Stomach (tissue), 9 donors: Measurements from ENCODE around the gene SLC35D2. TPM values are rescaled to one million over a fixed set of nuclear protein-coding genes. Genes with fewer than 3 reads are reported as not detected.

Experiments used
- DNase-seq, 2 donors: peaks; one replicate each; pipeline versions ENCODE4 v3.0.0 to v3.0.0-alpha.2; 2013 to 2019
- H3K27ac ChIP-seq, 5 donors: fragments of 200-600 bp in 4 of 5; sonication (generic) in 4 of 5; one replicate each; pipeline ENCODE4 v1.5.1; 2013 to 2019; ENCODE audit warnings: mild to moderate bottlenecking in 1 of 5, moderate library complexity in 1 of 5
- H3K27me3 ChIP-seq, 3 donors: fragments of 200-600 bp; sonication (generic); one replicate each; pipeline ENCODE4 v1.5.1; 2017 to 2019; ENCODE audit warnings: mixed run types in 1 of 3
- H3K36me3 ChIP-seq, 4 donors: fragments of 200-600 bp; sonication (generic); 1 replicate in 3 of 4; 2 replicates in 1 of 4; pipeline ENCODE4 v1.5.1; 2016 to 2019
- H3K4me1 ChIP-seq, 4 donors: fragments of 200-600 bp; sonication (generic); one replicate each; pipeline ENCODE4 v1.5.1; 2016 to 2019
- H3K4me3 ChIP-seq, 4 donors: fragments of 200-600 bp; sonication (generic) in 3 of 4; one replicate each; pipeline ENCODE4 v1.5.1; 2016 to 2019; ENCODE audit warnings: mild to moderate bottlenecking in 1 of 4
- H3K9me3 ChIP-seq, 4 donors: fragments of 200-600 bp; sonication (generic); one replicate each; pipeline ENCODE4 v1.5.1; 2016 to 2019
- CTCF ChIP-seq, 7 experiments: fragments of 450-650 bp in 4 of 7; fragments of 200-600 bp in 3 of 7; sonication (generic) in 3 of 7; IDR thresholded peaks; one replicate each; pipeline ENCODE4 v1.5.1; 2016 to 2019; ENCODE audit warnings: antibody characterized with exemption in 7 of 7, control low read depth in 2 of 7, mild to moderate bottlenecking in 1 of 7
- EP300 ChIP-seq: sonication (generic); formaldehyde crosslinking; IDR thresholded peaks from one replicate; pipeline ENCODE4 v1.6.1; 2017; ENCODE audit warnings: antibody characterized with exemption
- POLR2A ChIP-seq, 4 donors: fragments of 450-650 bp; IDR thresholded peaks; one replicate each; pipeline ENCODE4 v1.6.1; 2016; ENCODE audit warnings: antibody characterized with exemption in 4 of 4, control low read depth in 2 of 4, mild to moderate bottlenecking in 1 of 4, moderate library complexity in 1 of 4
- POLR2AphosphoS5 ChIP-seq, 3 donors: sonication (generic); formaldehyde crosslinking; IDR thresholded peaks; one replicate each; pipeline ENCODE4 v1.6.1; 2016; ENCODE audit warnings: antibody characterized with exemption in 3 of 3
- WGBS, 5 donors: extraction: QIAGEN DNeasy Blood & Tissue Kit in 3 of 5; methylation state at CpG; one replicate each; pipeline versions ENCODE4 v1.1.5 to v1.1.7; 2013 to 2018; 5-methylcytosine and 5-hydroxymethylcytosine counted together
- intact Hi-C: fragments of 100-400 bp; cut with DNase I; formaldehyde crosslinking; loops from one replicate; pipeline ENCODE4 v1.15.1; 2023; ENCODE audit warnings: low total_unique reads
- polyA plus RNA-seq, 3 donors: library from polyadenylated mRNA; stranded (reverse); fragments of 200-250 nt; gene quantifications; one replicate each; pipeline ENCODE4 v1.2.3, GENCODE V29; 2013
- total RNA-seq, 5 donors: library from RNA; depleted of rRNA; stranded (reverse); fragments of >200 nt; gene quantifications; one replicate each; pipeline versions ENCODE4 v1.1.0 to v1.2.3, GENCODE V29; 2014 to 2016
- donor health status: healthy with polysubstance abuse.
- donor health status: Bipolar disorder and iron deficiency.
- donor health status: healthy.

Gene SLC35D2
- total and polyA plus RNA-seq, 8 donors, result 13.8 to 43.3 (median 22.4) TPM

DNA sequence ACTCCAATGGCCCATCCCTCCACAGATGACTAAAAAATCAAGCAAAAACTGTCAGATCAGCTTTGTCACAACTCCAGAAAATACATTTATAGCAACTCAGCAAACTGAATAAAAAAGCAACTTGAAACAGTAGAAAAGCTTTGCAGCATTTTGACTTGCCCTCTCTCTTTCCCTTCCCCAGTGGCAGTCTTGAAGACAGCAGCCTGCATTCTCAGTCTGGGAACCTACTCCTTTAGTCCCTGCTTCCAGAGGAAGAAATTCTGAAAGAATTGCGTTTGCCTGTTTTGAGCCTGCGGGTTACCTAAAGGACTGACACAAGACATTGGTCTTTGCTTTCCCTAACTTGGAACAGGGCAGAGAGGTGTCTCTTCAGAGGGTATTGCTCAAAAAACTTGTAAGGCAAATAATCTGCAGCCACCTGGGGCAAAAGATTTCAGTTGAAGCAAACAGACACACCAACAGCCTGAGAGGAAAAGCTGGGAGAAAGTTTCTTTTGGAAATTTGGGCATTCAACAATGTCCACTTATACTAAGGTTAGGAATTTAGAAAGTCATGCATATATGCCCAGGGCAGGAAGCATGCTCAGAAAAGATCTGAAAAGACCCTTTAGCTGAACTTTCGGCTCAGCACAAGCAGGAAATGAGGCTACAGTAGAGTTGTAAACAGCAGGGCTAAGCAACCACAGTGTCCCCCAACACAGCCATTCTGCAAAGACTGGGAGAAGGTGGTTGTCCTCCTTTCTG is 15.2 kb upstream of the SLC35D2 start:
- Histone ChIP-seq H3K36me3 (no peaks in the 10 kb centered on the region), H3K9me3 (no peaks in the 10 kb centered on the region), H3K4me1 (no peaks in the 10 kb centered on the region), H3K27me3 (no peaks in the 10 kb centered on the region), H3K4me3 (no peak overlapping the region), H3K27ac (no peak overlapping the region)
- intact Hi-C loops, result no loop called here
- TF ChIP-seq EP300, result no peak
- TF ChIP-seq POLR2A (IDR thresholded peaks at IDR 0.05), result no peak
- TF ChIP-seq CTCF (IDR thresholded peaks at IDR 0.05), result no peak
- TF ChIP-seq POLR2AphosphoS5 (IDR thresholded peaks at IDR 0.05), result no peak
- 56 to 74% (median 67%) methylated on average over 3 of the region's 3 CpGs for WGBS, 5 donors
- peak; percentile 21 to 48 for DNase-seq

GRCh38 chr9:96395964-96396363 is 12.5 kb upstream of the SLC35D2 start:
- H3K36me3 ChIP-seq, result no peaks in the 10 kb centered on the region
- H3K27me3 ChIP-seq, result no peaks in the 10 kb centered on the region
- DNase-seq, result no peak
- TF ChIP-seq EP300, result no peak
- H3K27ac ChIP-seq, result no peak overlapping the region
- intact Hi-C loops, result no loop called here
- 94 to 98% (median 96%) methylated on average over 2 of the region's 2 CpGs for WGBS, 5 donors
- H3K4me3 ChIP-seq, result no peak overlapping the region
- peaks cover 0 to 10% (median 9%) of the 10 kb centered on the region in 4 donors for H3K4me1 ChIP-seq
- no peaks in the 10 kb centered on the region for H3K9me3 ChIP-seq

DNA sequence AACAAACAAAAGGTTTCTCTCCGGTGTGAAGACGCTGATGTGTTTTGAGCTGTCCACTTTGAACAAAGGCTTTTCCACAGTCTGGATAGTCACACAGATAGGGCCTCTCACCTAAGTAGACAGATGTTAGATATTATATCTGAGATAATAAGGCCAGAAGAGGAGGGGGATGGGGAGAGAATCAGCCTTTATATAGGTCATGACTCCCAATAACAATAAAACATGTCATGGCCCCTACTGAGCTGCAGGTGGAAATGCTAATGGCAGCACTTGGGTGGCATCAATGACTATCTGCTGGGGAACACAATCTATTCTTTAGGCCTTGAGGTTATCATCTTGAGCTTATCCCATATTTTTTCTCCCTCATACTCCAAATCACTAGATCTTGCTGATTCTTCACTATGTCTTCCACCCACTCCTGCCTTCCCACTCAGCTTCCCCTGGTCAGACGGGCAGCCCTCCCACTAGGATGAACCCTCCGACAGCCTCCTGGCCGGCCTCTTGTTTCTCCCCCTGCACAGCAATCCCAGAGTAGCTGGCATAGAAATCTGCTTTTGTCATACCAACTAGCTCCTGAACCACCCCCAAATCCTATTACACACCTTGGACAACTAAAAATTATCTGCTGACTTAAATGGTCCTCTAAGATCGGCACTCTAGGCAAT is 11.5 kb upstream of the SLC35D2 start:
- peak in 1 of 2 donors; percentile 2 for DNase-seq
- H3K4me3 ChIP-seq, result no peak overlapping the region
- no peak for TF ChIP-seq EP300
- TF ChIP-seq POLR2A (IDR thresholded peaks at IDR 0.05), result no peak
- no peak for TF ChIP-seq POLR2AphosphoS5 (IDR thresholded peaks at IDR 0.05)
- no peak for TF ChIP-seq CTCF (IDR thresholded peaks at IDR 0.05)
- WGBS, 5 donors, result 93 to 96% (median 94%) methylated on average over 6 of the region's 6 CpGs
- H3K36me3 ChIP-seq, result no peaks in the 10 kb centered on the region
- peaks cover 0 to 20% (median 12%) of the 10 kb centered on the region in 4 donors for H3K4me1 ChIP-seq
- H3K9me3 ChIP-seq, result no peaks in the 10 kb centered on the region
- H3K27ac ChIP-seq, result no peak overlapping the region
- intact Hi-C loops, result no loop called here
- no peaks in the 10 kb centered on the region for H3K27me3 ChIP-seq

DNA sequence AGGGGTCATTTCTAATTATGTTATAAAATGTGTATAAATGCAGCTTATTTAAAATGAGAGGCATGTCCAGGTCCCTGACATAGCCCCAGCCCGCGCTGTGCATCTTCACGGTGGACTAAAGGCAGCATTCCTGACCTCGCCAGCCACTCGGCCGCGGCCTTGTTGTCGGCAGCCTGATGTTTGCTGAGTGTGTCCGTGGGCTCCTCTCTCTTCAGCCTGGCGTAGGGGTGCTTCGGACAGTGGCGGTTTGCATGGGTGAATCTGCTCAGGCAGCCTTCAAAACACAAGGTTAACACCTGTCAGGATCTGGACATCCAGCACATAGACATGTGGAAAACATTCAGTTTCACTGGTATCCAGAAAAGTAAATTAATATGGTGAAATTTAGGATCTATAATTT is 8.8 kb upstream of the SLC35D2 start:
- no peaks in the 10 kb centered on the region for H3K36me3 ChIP-seq
- no peaks in the 10 kb centered on the region for H3K9me3 ChIP-seq
- H3K4me3 ChIP-seq, result no peak overlapping the region
- no peaks in the 10 kb centered on the region for H3K27me3 ChIP-seq
- intact Hi-C loops, result no loop called here
- TF ChIP-seq CTCF (IDR thresholded peaks at IDR 0.05) (no peak), POLR2AphosphoS5 (IDR thresholded peaks at IDR 0.05) (no peak), POLR2A (IDR thresholded peaks at IDR 0.05) (no peak), EP300 (no peak)
- peak overlapping the region in 1 of 5 donors; percentile 84 for H3K27ac ChIP-seq
- 94 to 98% (median 97%) methylated on average over 12 of the region's 12 CpGs for WGBS, 5 donors
- peak in 1 of 2 donors; percentile 21 for DNase-seq
- H3K4me1 ChIP-seq, result peaks cover 0 to 32% (median 12%) of the 10 kb centered on the region in 4 donors
